ENCODE measurements around the gene COLQ.
A peak's percentile ranks its signal among the peaks of the same experiment; 100 is the strongest.

The COLQ gene

GRCh38 chr3:15443826-15444524 is 77.5 kb downstream of the COLQ start:
- DNase-seq (ENCODE audit: low spot score): no peak
- no peak overlapping the region for H3K4me3 ChIP-seq
- TF ChIP-seq CTCF (IDR thresholded peaks at IDR 0.05): no peak
- H3K27ac ChIP-seq: peak overlapping the region in 1 of 2 donors; percentile 38

- TF ChIP-seq CTCF (IDR thresholded peaks at IDR 0.05): no peak
Observed at GRCh38 chr3:15440891-15441290, 80.6 kb downstream of the COLQ start.

GRCh38 chr3:15439476-15439875 is 82.0 kb downstream of the COLQ start:
- Histone ChIP-seq H3K4me3 (no peak overlapping the region), H3K27ac (no peak overlapping the region)
- no peak for DNase-seq (ENCODE audit: low spot score)
- TF ChIP-seq CTCF (IDR thresholded peaks at IDR 0.05): no peak

More at GRCh38 chr3:15440891-15441290, 80.6 kb downstream of the COLQ start:
- Histone ChIP-seq H3K27ac (no peak overlapping the region), H3K4me3 (no peak overlapping the region)
- no peak for DNase-seq (ENCODE audit: low spot score)

- DNase-seq (ENCODE audit: low spot score): no peak
- no peak for TF ChIP-seq CTCF (IDR thresholded peaks at IDR 0.05)
- Histone ChIP-seq H3K4me3 (no peak overlapping the region), H3K27ac (no peak overlapping the region)
Observed at GRCh38 chr3:15438983-15439382, 82.5 kb downstream of the COLQ start.

- no peak for TF ChIP-seq CTCF (IDR thresholded peaks at IDR 0.05)
- DNase-seq (ENCODE audit: low spot score): no peak
- H3K27ac ChIP-seq: no peak overlapping the region
- no peak overlapping the region for H3K4me3 ChIP-seq
Observed at GRCh38 chr3:15436246-15436645, 85.3 kb downstream of the COLQ start.

- Histone ChIP-seq H3K4me3 (no peak overlapping the region), H3K27ac (no peak overlapping the region)
- no peak for DNase-seq (ENCODE audit: low spot score)
- TF ChIP-seq CTCF (IDR thresholded peaks at IDR 0.05): no peak
Observed at GRCh38 chr3:15434756-15435155, 86.8 kb downstream of the COLQ start.

GRCh38 chr3:15433531-15433930 is 88.0 kb downstream of the COLQ start:
- no peak overlapping the region for H3K4me3 ChIP-seq
- no peak for TF ChIP-seq CTCF (IDR thresholded peaks at IDR 0.05)
- H3K27ac ChIP-seq: no peak overlapping the region
- no peak for DNase-seq (ENCODE audit: low spot score)

Measured in coronary artery (tissue), 2 donors.